Endothelial cell of umbilical vein (primary cell): ENCODE results near the gene SH3TC2.

Source experiments
- EZH2 ChIP-seq: IDR thresholded peaks from 2 replicates; pipeline ENCODE4 v1.6.1; 2012; ENCODE audit warnings: borderline replicate concordance, low read depth, mild to moderate bottlenecking, moderate library complexity, low read length, inconsistent platforms; ENCODE audit not compliant: severe bottlenecking
- FOS ChIP-seq: IDR thresholded peaks from 2 replicates; pipeline ENCODE4 v1.6.1; 2011; ENCODE audit warnings: mild to moderate bottlenecking, low read length, moderate library complexity, borderline replicate concordance; ENCODE audit not compliant: insufficient read depth
- MAX ChIP-seq: IDR thresholded peaks from 2 replicates; pipeline ENCODE4 v1.6.1; 2011; ENCODE audit not compliant: insufficient read depth, insufficient read length
- MYC ChIP-seq: IDR thresholded peaks from one replicate; pipeline ENCODE4 v1.6.1; 2011; ENCODE audit warnings: mild to moderate bottlenecking, low read depth, low read length
- POLR2A ChIP-seq: IDR thresholded peaks from 2 replicates; pipeline ENCODE4 v1.6.1; 2012; ENCODE audit warnings: low read depth, mild to moderate bottlenecking, control low read depth, low read length
- POLR2AphosphoS5 ChIP-seq: IDR thresholded peaks from 2 replicates; pipeline ENCODE4 v1.6.1; 2012; ENCODE audit warnings: low read depth, mild to moderate bottlenecking, control low read depth, low read length, moderate library complexity; ENCODE audit not compliant: insufficient read depth
- TF ChIP-seq, protein P1 (sequence below), 2 donors: IDR thresholded peaks; 1 replicate in 1 of 2; 2 replicates in 1 of 2; pipeline ENCODE4 v1.5.1; 2011; ENCODE audit warnings: low read length in 2 of 2, mild to moderate bottlenecking in 2 of 2, moderate library complexity in 2 of 2, control low read depth in 1 of 2, inconsistent platforms in 1 of 2, low read depth in 1 of 2; ENCODE audit not compliant: insufficient read depth in 1 of 2; ENCODE audit errors: extremely low read depth in 1 of 2

- no peak for TF ChIP-seq POLR2A
- TF ChIP-seq, protein P1, sequence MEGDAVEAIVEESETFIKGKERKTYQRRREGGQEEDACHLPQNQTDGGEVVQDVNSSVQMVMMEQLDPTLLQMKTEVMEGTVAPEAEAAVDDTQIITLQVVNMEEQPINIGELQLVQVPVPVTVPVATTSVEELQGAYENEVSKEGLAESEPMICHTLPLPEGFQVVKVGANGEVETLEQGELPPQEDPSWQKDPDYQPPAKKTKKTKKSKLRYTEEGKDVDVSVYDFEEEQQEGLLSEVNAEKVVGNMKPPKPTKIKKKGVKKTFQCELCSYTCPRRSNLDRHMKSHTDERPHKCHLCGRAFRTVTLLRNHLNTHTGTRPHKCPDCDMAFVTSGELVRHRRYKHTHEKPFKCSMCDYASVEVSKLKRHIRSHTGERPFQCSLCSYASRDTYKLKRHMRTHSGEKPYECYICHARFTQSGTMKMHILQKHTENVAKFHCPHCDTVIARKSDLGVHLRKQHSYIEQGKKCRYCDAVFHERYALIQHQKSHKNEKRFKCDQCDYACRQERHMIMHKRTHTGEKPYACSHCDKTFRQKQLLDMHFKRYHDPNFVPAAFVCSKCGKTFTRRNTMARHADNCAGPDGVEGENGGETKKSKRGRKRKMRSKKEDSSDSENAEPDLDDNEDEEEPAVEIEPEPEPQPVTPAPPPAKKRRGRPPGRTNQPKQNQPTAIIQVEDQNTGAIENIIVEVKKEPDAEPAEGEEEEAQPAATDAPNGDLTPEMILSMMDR (IDR thresholded peaks at IDR 0.05; ENCODE audit: extremely low read depth in 1 of 2, insufficient read depth in 1 of 2, low read depth in 1 of 2, low read length in 2 of 2): no peak
- no peak for TF ChIP-seq EZH2
- TF ChIP-seq POLR2AphosphoS5: no peak
- TF ChIP-seq MYC: no peak
- TF ChIP-seq MAX: no peak
- no peak for TF ChIP-seq FOS
Observed at GRCh38 chr5:149014571-149015031, 48.3 kb downstream of the SH3TC2 start.
